HG03558 (cell line): Measurements from ENCODE around the gene MRPS23.
"Not testable (repeated sequence)": the region's sequence is repeated elsewhere in the genome, so short reads cannot be mapped to it uniquely, and the experiment has no call there.

Experiments
- ATAC-seq: cut with Tn5 transposase; IDR thresholded peaks from one replicate; pipeline ENCODE4 v1.9.1; 2021; ENCODE audit warnings: moderate number of reproducible peaks; ENCODE audit not compliant: unreplicated experiment; ENCODE audit errors: extremely low read depth

Gene MRPS23

GRCh38 chr17:57846056-57846945 is 3.5 kb downstream of the MRPS23 start:
- not testable (repeated sequence) for ATAC-seq

- no peak for ATAC-seq
These were observed 7.6 kb downstream of the MRPS23 start for GRCh38 chr17:57842280-57842679.

- no peak for ATAC-seq
These were observed 10.3 kb downstream of the MRPS23 start for GRCh38 chr17:57839571-57839923.

GRCh38 chr17:57838857-57839570 is 10.8 kb downstream of the MRPS23 start:
- ATAC-seq: no peak

- ATAC-seq: no peak
These were observed 11.4 kb downstream of the MRPS23 start for GRCh38 chr17:57838453-57838852.

GRCh38 chr17:57835333-57835900 is 14.4 kb downstream of the MRPS23 start:
- no peak for ATAC-seq

GRCh38 chr17:57834146-57834741 is 15.6 kb downstream of the MRPS23 start:
- ATAC-seq: no peak

GRCh38 chr17:57833179-57833939 is 16.5 kb downstream of the MRPS23 start:
- no peak for ATAC-seq

GRCh38 chr17:57832314-57833178 is 17.3 kb downstream of the MRPS23 start:
- ATAC-seq: no peak

GRCh38 chr17:57830880-57831279 is 19.0 kb downstream of the MRPS23 start:
- ATAC-seq: no peak

GRCh38 chr17:57823469-57824401 is 26.1 kb downstream of the MRPS23 start:
- ATAC-seq: no peak

- ATAC-seq: no peak
These were observed 30.0 kb downstream of the MRPS23 start for GRCh38 chr17:57819867-57820266.

GRCh38 chr17:57819285-57819684 is 30.6 kb downstream of the MRPS23 start:
- no peak for ATAC-seq

GRCh38 chr17:57818066-57818465 is 31.8 kb downstream of the MRPS23 start:
- no peak for ATAC-seq

GRCh38 chr17:57817299-57817698 is 32.5 kb downstream of the MRPS23 start:
- no peak for ATAC-seq

- no peak for ATAC-seq
These were observed 35.4 kb downstream of the MRPS23 start for GRCh38 chr17:57814421-57814820.

- no peak for ATAC-seq
These were observed 38.1 kb downstream of the MRPS23 start for GRCh38 chr17:57811638-57812280.
